CD14-positive monocyte (primary cell): Measurements from ENCODE around the gene PKP3. TPM values are rescaled to one million over a fixed set of nuclear protein-coding genes. Genes with fewer than 3 reads are reported as not detected.

Experiments used
- DNase-seq, 3 donors: peaks; one replicate each; pipeline ENCODE4 v3.0.0-alpha.2; 2011 to 2022
- H2AFZ ChIP-seq: 2 replicates; pipeline ENCODE4 v1.6.0; 2012; ENCODE audit warnings: mild to moderate bottlenecking, low read depth, low read length, inconsistent platforms; ENCODE audit not compliant: insufficient read depth, poor library complexity, severe bottlenecking
- H3K27ac ChIP-seq, 2 donors: 1 replicate in 1 of 2; 2 replicates in 1 of 2; pipeline ENCODE4 v1.5.1; 2012 to 2013; ENCODE audit warnings: low read length in 2 of 2, control low read depth in 1 of 2, inconsistent platforms in 1 of 2, low read depth in 1 of 2, mild to moderate bottlenecking in 1 of 2
- H3K27me3 ChIP-seq, 2 donors: one replicate each; pipeline versions ENCODE4 v1.6.0 to v1.6.1; 2011 to 2013; ENCODE audit warnings: low read length in 2 of 2; ENCODE audit not compliant: control insufficient read depth in 2 of 2, insufficient read depth in 2 of 2
- H3K36me3 ChIP-seq, 2 donors: replicated peaks in 1 of 2; 1 replicate in 1 of 2; 2 replicates in 1 of 2; pipeline versions ENCODE4 v1.5.1 to v1.6.1; 2012 to 2013; ENCODE audit warnings: low read length in 2 of 2, control low read depth in 1 of 2, inconsistent platforms in 1 of 2, mild to moderate bottlenecking in 1 of 2; ENCODE audit not compliant: insufficient read depth in 2 of 2, control insufficient read depth in 1 of 2
- H3K4me1 ChIP-seq, 2 donors: 1 replicate in 1 of 2; 2 replicates in 1 of 2; pipeline versions ENCODE4 v1.5.1 to v1.6.1; 2012 to 2013; ENCODE audit warnings: low read length in 2 of 2, control low read depth in 1 of 2, inconsistent platforms in 1 of 2, mild to moderate bottlenecking in 1 of 2, moderate library complexity in 1 of 2; ENCODE audit not compliant: insufficient read depth in 2 of 2, control insufficient read depth in 1 of 2
- H3K4me2 ChIP-seq: replicated peaks from 2 replicates; pipeline ENCODE3; 2012; ENCODE audit warnings: low read length, moderate library complexity, mild to moderate bottlenecking; ENCODE audit not compliant: poor library complexity, severe bottlenecking; ENCODE audit errors: extremely low read depth
- H3K4me3 ChIP-seq, 3 experiments: fragments of 200-600 bp in 1 of 3; sonication (generic) in 1 of 3; replicated peaks in 1 of 3; 1 replicate in 2 of 3; 2 replicates in 1 of 3; pipeline ENCODE4 v1.5.1; 2011 to 2013; ENCODE audit warnings: low read length in 3 of 3, mild to moderate bottlenecking in 3 of 3, control low read depth in 2 of 3, low read depth in 2 of 3, inconsistent platforms in 1 of 3, moderate library complexity in 1 of 3
- H3K79me2 ChIP-seq: 2 replicates; pipeline ENCODE4 v1.6.0; 2012; ENCODE audit warnings: mild to moderate bottlenecking, control low read depth, inconsistent platforms, low read length, moderate library complexity; ENCODE audit not compliant: insufficient read depth
- H3K9ac ChIP-seq: 2 replicates; pipeline ENCODE4 v1.6.0; 2017; ENCODE audit warnings: low read length, mild to moderate bottlenecking; ENCODE audit not compliant: insufficient read depth, poor library complexity, severe bottlenecking
- H3K9me3 ChIP-seq, 2 donors: replicated peaks in 1 of 2; 1 replicate in 1 of 2; 2 replicates in 1 of 2; pipeline versions ENCODE4 v1.5.1 to v1.6.1; 2012 to 2013; ENCODE audit warnings: low read length in 2 of 2, control low read depth in 1 of 2; ENCODE audit not compliant: control insufficient read depth in 1 of 2, insufficient read depth in 1 of 2
- H4K20me1 ChIP-seq: 2 replicates; pipeline ENCODE4 v1.6.0; 2012; ENCODE audit warnings: mild to moderate bottlenecking, low read length, control low read depth, moderate library complexity; ENCODE audit not compliant: insufficient read depth
- H3K27ac Mint-ChIP-seq, 7 donors: one replicate each; pipeline ENCODE4 v1.8.0; 2020; ENCODE audit warnings: mild to moderate bottlenecking in 7 of 7, mixed read lengths in 7 of 7, moderate library complexity in 6 of 7, inconsistent platforms in 2 of 7
- H3K27me3 Mint-ChIP-seq, 3 donors: one replicate each; pipeline ENCODE4 v1.8.0; 2021 to 2022; ENCODE audit warnings: low read depth in 3 of 3, mild to moderate bottlenecking in 3 of 3, mixed read lengths in 3 of 3, moderate library complexity in 3 of 3, inconsistent platforms in 1 of 3
- H3K36me3 Mint-ChIP-seq, 2 donors: one replicate each; pipeline ENCODE4 v1.8.0; 2020; ENCODE audit warnings: mixed read lengths in 2 of 2, inconsistent platforms in 1 of 2, mild to moderate bottlenecking in 1 of 2
- H3K4me1 Mint-ChIP-seq: one replicate; pipeline ENCODE4 v1.8.0; 2020; ENCODE audit warnings: mild to moderate bottlenecking, mixed read lengths
- H3K4me3 Mint-ChIP-seq, 2 donors: one replicate each; pipeline ENCODE4 v1.8.0; 2020; ENCODE audit warnings: mild to moderate bottlenecking in 2 of 2, mixed read lengths in 2 of 2, moderate library complexity in 1 of 2
- H3K9me3 Mint-ChIP-seq, 7 donors: one replicate each; pipeline ENCODE4 v1.8.0; 2020 to 2022; ENCODE audit warnings: mixed read lengths in 7 of 7, mild to moderate bottlenecking in 6 of 7, moderate library complexity in 6 of 7, inconsistent platforms in 2 of 7
- WGBS: methylation state at CpG from one replicate; pipeline ENCODE4 v1.1.5; 2013; ENCODE audit warnings: missing lambda C conversion rate; ENCODE audit not compliant: insufficient coverage; 5-methylcytosine and 5-hydroxymethylcytosine counted together
- intact Hi-C, 2 donors: fragments of 100-400 bp; cut with micrococcal nuclease; formaldehyde crosslinking; loops; one replicate each; pipeline versions ENCODE4 v1.15.0 to v1.15.1; 2023
- polyA plus RNA-seq, 3 donors: library from polyadenylated mRNA; depleted of rRNA in 1 of 3; unstranded in 2 of 3; stranded (reverse) in 1 of 3; fragments of 300-500 nt in 2 of 3; fragments of >200 nt in 1 of 3; fragmentation: Illumina TruSeq in 2 of 3; gene quantifications; 1 replicate in 2 of 3; 2 replicates in 1 of 3; pipeline ENCODE4 v1.2.3, GENCODE V29; 2012 to 2021
- TF ChIP-seq, protein P1 (sequence below): fragments of 200-600 bp; IDR thresholded peaks from one replicate; pipeline ENCODE4 v1.8.0; 2022; ENCODE audit warnings: antibody characterized with exemption, mild to moderate bottlenecking

The PKP3 gene
- polyA plus RNA-seq, 3 donors = not detected

DNA sequence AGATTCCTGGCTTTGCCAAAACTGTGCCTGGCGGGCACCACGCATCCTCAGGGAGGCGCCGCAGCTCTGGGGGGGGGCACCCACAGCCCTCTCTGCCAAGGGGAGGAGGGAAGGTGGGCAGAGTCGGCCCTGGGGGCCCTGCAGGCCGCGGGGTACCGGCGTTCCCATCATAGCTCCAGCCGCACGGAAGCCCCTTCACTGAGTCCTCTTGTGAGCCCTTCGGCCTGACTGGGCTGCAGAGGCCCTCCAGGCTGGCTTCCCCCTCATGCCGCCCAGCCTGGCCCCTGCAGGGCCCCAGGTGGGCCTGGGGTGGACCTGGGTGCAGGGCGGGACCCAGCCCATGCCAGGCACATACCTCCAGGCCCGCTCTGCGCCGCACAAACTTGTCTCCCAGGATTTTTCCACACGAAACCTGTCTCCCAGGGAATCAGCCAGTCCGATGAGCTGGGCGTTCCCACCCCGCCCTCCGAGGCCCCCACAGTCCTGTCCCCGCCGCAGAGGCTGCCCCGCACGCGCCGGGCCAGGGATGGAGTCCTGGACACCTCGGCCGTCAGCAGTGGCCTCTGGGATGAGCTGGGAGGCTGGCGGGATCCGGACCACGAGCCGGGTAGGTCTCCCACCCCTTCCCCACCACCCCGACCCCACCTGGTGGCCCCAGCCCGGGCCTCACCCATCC is 1.8 kb upstream of the PKP3 start:
- Histone ChIP-seq H3K4me2 (no peak overlapping the region), H3K27ac (no peak overlapping the region), H3K4me3 (no peak overlapping the region), H3K9me3 (peaks cover 0 to 4% of the 10 kb centered on the region in 2 donors), H3K9ac (no peak overlapping the region), H3K27me3 (peaks cover 0 to 6% of the 10 kb centered on the region in 2 donors), H3K79me2 (no peaks in the 10 kb centered on the region), H3K4me1 (peaks cover 3 to 7% of the 10 kb centered on the region in 2 donors), H3K36me3 (no peaks in the 10 kb centered on the region), H4K20me1 (no peaks in the 10 kb centered on the region), H2AFZ (no peak overlapping the region)
- Mint-ChIP-seq H3K9me3 (peaks cover under 1 to 9% (median 2%) of the 10 kb centered on the region in 7 donors), H3K27ac (no peak overlapping the region), H3K27me3 (peaks cover 8 to 25% (median 13%) of the 10 kb centered on the region in 3 donors), H3K4me3 (no peak overlapping the region), H3K4me1 (no peaks in the 10 kb centered on the region), H3K36me3 (no peaks in the 10 kb centered on the region)
- intact Hi-C loops = no loop called here
- TF ChIP-seq, protein P1, sequence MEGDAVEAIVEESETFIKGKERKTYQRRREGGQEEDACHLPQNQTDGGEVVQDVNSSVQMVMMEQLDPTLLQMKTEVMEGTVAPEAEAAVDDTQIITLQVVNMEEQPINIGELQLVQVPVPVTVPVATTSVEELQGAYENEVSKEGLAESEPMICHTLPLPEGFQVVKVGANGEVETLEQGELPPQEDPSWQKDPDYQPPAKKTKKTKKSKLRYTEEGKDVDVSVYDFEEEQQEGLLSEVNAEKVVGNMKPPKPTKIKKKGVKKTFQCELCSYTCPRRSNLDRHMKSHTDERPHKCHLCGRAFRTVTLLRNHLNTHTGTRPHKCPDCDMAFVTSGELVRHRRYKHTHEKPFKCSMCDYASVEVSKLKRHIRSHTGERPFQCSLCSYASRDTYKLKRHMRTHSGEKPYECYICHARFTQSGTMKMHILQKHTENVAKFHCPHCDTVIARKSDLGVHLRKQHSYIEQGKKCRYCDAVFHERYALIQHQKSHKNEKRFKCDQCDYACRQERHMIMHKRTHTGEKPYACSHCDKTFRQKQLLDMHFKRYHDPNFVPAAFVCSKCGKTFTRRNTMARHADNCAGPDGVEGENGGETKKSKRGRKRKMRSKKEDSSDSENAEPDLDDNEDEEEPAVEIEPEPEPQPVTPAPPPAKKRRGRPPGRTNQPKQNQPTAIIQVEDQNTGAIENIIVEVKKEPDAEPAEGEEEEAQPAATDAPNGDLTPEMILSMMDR = no peak
- WGBS = 98% methylated on average over 19 of the region's 36 CpGs
- no peak for DNase-seq

DNA sequence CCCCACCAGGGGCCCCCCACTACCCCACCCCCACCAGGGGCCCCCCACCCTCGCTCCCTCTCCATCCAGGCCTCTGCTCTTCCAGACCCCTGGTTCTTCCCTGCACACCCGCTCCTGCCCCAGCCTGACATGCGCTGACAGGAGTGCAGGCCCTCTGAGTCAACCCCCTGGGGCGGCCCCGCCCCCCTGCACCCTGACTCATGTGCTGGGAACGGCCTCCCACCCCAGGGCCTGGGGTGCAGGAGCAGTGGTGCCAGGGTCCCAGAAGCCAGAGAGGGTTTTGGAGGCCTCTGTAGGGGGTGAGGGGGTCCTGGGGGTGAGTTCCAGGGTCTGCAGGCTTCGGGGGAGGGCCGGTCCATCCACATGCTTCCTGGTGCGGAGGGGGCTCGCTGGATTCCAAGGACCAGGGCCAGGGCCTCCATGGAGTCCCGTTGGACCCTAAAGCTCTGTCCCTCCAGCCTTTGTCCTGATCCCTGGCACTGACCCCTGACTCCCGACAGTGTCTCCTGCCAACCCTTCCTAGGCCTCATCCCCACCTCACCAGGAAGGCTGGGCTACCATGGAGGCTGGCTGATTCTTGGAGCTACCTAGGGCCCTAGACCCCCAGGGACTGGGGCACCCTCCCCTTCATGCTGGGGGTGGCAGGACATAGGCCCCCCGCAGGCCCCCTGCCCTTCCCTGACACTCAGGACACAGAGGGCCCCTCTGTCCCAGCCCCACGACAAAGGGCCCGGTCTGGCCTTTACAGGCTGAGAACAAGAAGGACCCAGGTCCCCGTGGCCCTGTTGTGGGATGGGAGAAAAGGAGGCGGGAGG is 583 bp upstream of the PKP3 start:
- TF ChIP-seq, protein P1 = no peak
- H3K9ac ChIP-seq = no peak overlapping the region
- H2AFZ ChIP-seq = no peak overlapping the region
- Mint-ChIP-seq H3K9me3 (no peaks in the 10 kb centered on the region), H3K27ac (no peak overlapping the region), H3K4me1 (peaks cover 4% of the 10 kb centered on the region), H3K4me3 (no peak overlapping the region), H3K27me3 (peaks cover 8 to 24% (median 11%) of the 10 kb centered on the region in 3 donors), H3K36me3 (no peaks in the 10 kb centered on the region)
- H3K27me3 ChIP-seq = peaks cover 0 to 6% of the 10 kb centered on the region in 2 donors
- no peaks in the 10 kb centered on the region for H3K79me2 ChIP-seq
- H3K4me3 ChIP-seq = no peak overlapping the region
- H3K4me2 ChIP-seq = no peak overlapping the region
- no peaks in the 10 kb centered on the region for H3K9me3 ChIP-seq
- intact Hi-C loops = no loop called here
- H3K27ac ChIP-seq = no peak overlapping the region
- WGBS = 96% methylated on average over 5 of the region's 17 CpGs
- no peak for DNase-seq
- H3K4me1 ChIP-seq = peaks cover 7 to 11% of the 10 kb centered on the region in 2 donors
- H4K20me1 ChIP-seq = no peaks in the 10 kb centered on the region
- H3K36me3 ChIP-seq = no peaks in the 10 kb centered on the region
